NOMO-1 (cell line): ENCODE results near the gene PRR27.
"Not testable (repeated sequence)": the region's sequence is repeated elsewhere in the genome, so short reads cannot be mapped to it uniquely, and the experiment has no call there.

Source experiments
- DNase-seq, 2 experiments: peaks; one replicate each; lab custom pipeline; 2025; ENCODE audit not compliant: unreplicated experiment in 2 of 2; lab: John Stamatoyannopoulos, UW

PRR27 gene

GRCh38 chr4:70196857-70197256 is 42.8 kb downstream of the PRR27 start:
- DNase-seq: no peak

- no peak for DNase-seq
Measured at GRCh38 chr4:70197842-70198241, 43.8 kb downstream of the PRR27 start.

- no peak for DNase-seq
Measured at GRCh38 chr4:70203601-70204000, 49.6 kb downstream of the PRR27 start.

DNA sequence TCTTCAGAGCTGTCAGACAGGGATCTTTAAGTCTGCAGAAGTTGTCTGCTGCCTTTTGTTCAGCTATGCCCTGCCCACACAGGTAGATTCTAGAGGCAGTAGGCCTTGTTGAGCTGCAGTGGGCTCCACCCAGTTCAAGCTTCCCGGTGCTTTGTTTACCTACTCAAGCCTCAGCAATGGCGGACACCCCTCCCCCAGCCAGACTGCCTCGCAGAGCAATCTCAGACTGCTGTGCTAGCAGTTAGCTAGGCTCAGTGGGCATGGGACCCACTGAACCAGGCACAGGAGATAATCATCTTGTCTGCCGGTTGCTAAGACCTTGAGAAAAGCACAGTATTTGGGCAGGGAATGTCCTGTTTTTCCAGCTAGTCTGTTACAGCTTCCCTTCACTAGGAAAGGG is 58.7 kb downstream of the PRR27 start:
- not testable (repeated sequence) for DNase-seq
